Measurements from ENCODE around the gene TTC13. TPM values are rescaled to one million over a fixed set of nuclear protein-coding genes. Genes with fewer than 3 reads are reported as not detected.

TTC13 gene
- total and polyA plus RNA-seq, 2 of the 4 experiments (the other 2 are of a cell fraction) = 6.1 to 9.1 TPM

GRCh38 chr1:230910755-230911117 is 67.9 kb downstream of the TTC13 start:
- Histone ChIP-seq H3K4me1 (ENCODE audit: control insufficient read depth, insufficient read depth, low read length) (peaks cover 4% of the 10 kb centered on the region), H2BK15ac (ENCODE audit: low read depth, low read length) (no peak overlapping the region), H4K91ac (ENCODE audit: insufficient read depth, low read depth, low read length) (no peak overlapping the region), H3K9ac (ENCODE audit: low read depth, low read length) (no peak overlapping the region), H4K20me1 (ENCODE audit: insufficient read depth, low read length) (no peaks in the 10 kb centered on the region), H3K14ac (replicated peaks; ENCODE audit: low read depth, low read length) (no peak overlapping the region), H3K27ac (ENCODE audit: insufficient read depth, low read length) (no peak overlapping the region), H3K18ac (ENCODE audit: low read depth, low read length) (no peak overlapping the region), H2BK20ac (ENCODE audit: low read depth, low read length) (no peak overlapping the region), H4K8ac (ENCODE audit: low read depth in 2 of 2, low read length in 2 of 2) (no peak overlapping the region), H4K5ac (ENCODE audit: low read depth, low read length) (no peak overlapping the region), H2BK5ac (ENCODE audit: low read depth, low read length, poor library complexity, severe bottlenecking) (no peak overlapping the region), H3K23ac (ENCODE audit: low read depth, low read length) (no peak overlapping the region), H3K4ac (ENCODE audit: low read depth, low read length) (no peak overlapping the region), H2AK9ac (replicated peaks; ENCODE audit: low read depth, low read length, poor library complexity) (no peak overlapping the region), H3K27me3 (ENCODE audit: control insufficient read depth, insufficient read depth, low read length) (no peaks in the 10 kb centered on the region), H3K56ac (ENCODE audit: extremely low read depth, insufficient read depth, low read length) (no peak overlapping the region), H3K9me3 (ENCODE audit: control insufficient read depth, insufficient read depth, low read length) (no peaks in the 10 kb centered on the region), H3K4me2 (ENCODE audit: low read depth, low read length) (no peak overlapping the region), H2AFZ (replicated peaks; ENCODE audit: low read length, poor library complexity) (no peak overlapping the region), H3K36me3 (ENCODE audit: control insufficient read depth, insufficient read depth, low read length) (no peaks in the 10 kb centered on the region; the same call in 1 of the 2 replicates), H3K79me1 (ENCODE audit: low read depth in 1 of 2, low read length in 2 of 2) (no peaks in the 10 kb centered on the region), H3K4me3 (ENCODE audit: insufficient read depth, low read depth, low read length) (no peak overlapping the region), H2AK5ac (ENCODE audit: low read depth, low read length) (no peak overlapping the region), H3K9me1 (ENCODE audit: insufficient read depth, low read length) (peaks cover 7% of the 10 kb centered on the region), H2BK120ac (ENCODE audit: low read depth, low read length) (no peak overlapping the region)
- in situ Hi-C loops (cut with MboI; ENCODE audit: low sequenced_read_pairs) = no loop called here
- ATAC-seq (ENCODE audit: low read depth) (no peak), DNase-seq (no peak)
- BruUV-seq (replicated peaks) = no TSS peak
- CTCF ChIA-PET = no interaction called here
- dilution Hi-C loops (cut with HindIII; ENCODE audit: low sequenced_read_pairs, unreplicated experiment) = no loop called here
- POLR2A ChIA-PET (ENCODE audit: unreplicated experiment) = no interaction called here
- TF ChIP-seq RCOR1 (IDR thresholded peaks at IDR 0.05; ENCODE audit: insufficient replicate concordance, low read length) (no peak), NFE2L2 (IDR thresholded peaks at IDR 0.05; ENCODE audit: low read depth, low read length) (no peak), MXI1 (IDR thresholded peaks at IDR 0.05; ENCODE audit: borderline replicate concordance, low read depth, low read length) (no peak), CTCF (conservative IDR thresholded peaks at IDR 0.05; ENCODE audit: low read depth, low read length) (no peak), USF2 (IDR thresholded peaks at IDR 0.05; ENCODE audit: low read depth, low read length) (no peak), RFX5 (IDR thresholded peaks at IDR 0.05; ENCODE audit: low read depth, low read length) (no peak), ELK1 (IDR thresholded peaks at IDR 0.05; ENCODE audit: borderline replicate concordance, low read depth, low read length) (no peak), SMC3 (IDR thresholded peaks at IDR 0.05; ENCODE audit: low read depth, low read length) (no peak), CEBPB (IDR thresholded peaks at IDR 0.05; ENCODE audit: low read depth, low read length) (no peak), BHLHE40 (IDR thresholded peaks at IDR 0.05; ENCODE audit: low read depth, low read length) (no peak), RAD21 (IDR thresholded peaks at IDR 0.05; ENCODE audit: low read length) (no peak), FOS (IDR thresholded peaks at IDR 0.05; ENCODE audit: low read depth, low read length) (no peak), POLR2A (IDR thresholded peaks at IDR 0.05; ENCODE audit: low read depth, low read length) (no peak)
- intact Hi-C loops (cut with micrococcal nuclease) = loop anchor here (10.0 kb wide), 1 partner anchor 486 kb away; the partner anchor contains the start of gene PGBD5
